Measurements from ENCODE around the gene LYPLAL1. TPM values are rescaled to one million over a fixed set of nuclear protein-coding genes. Genes with fewer than 3 reads are reported as not detected.
"Not testable (repeated sequence)": the region's sequence is repeated elsewhere in the genome, so short reads cannot be mapped to it uniquely, and the experiment has no call there.

Gene LYPLAL1
- polyA plus RNA-seq, 1 donor, result 30.3 TPM

DNA sequence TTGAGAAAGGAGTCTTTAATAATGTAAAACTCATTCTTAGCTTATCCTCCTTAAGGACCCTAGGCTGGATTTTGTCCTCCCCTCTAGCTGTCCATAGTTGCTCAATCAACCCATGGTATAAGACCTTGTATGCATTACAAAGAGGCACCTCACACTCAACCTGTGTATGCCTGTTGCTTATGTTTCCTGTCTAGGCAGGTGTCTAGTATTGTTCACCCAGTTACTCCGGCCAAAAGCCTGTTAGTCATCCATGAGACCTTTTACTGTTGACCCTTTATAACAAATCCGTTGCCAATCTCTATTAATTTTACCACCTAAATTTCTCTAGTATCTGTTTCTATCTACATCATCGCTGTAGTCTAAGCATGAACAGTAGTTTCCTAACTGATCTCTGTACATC, 3.7 kb downstream of the LYPLAL1 start:
- Histone ChIP-seq H3K9me3 (ENCODE audit: control insufficient read depth, low read depth, low read length) (no peaks in the 10 kb centered on the region), H3K27ac (ENCODE audit: low read length) (no peak overlapping the region), H3K4me1 (ENCODE audit: control insufficient read depth, insufficient read depth, low read length) (peaks cover 6% of the 10 kb centered on the region), H3K27me3 (ENCODE audit: control insufficient read depth, insufficient read depth, low read length) (no peaks in the 10 kb centered on the region), H3K4me3 (ENCODE audit: low read length) (no peak overlapping the region), H3K36me3 (ENCODE audit: control insufficient read depth, insufficient read depth, low read length) (peaks cover 7% of the 10 kb centered on the region)
- no peak for DNase-seq
- WGBS (ENCODE audit: insufficient coverage, low lambda C conversion rate), result 87% methylated on average over 3 of the region's 3 CpGs

DNA sequence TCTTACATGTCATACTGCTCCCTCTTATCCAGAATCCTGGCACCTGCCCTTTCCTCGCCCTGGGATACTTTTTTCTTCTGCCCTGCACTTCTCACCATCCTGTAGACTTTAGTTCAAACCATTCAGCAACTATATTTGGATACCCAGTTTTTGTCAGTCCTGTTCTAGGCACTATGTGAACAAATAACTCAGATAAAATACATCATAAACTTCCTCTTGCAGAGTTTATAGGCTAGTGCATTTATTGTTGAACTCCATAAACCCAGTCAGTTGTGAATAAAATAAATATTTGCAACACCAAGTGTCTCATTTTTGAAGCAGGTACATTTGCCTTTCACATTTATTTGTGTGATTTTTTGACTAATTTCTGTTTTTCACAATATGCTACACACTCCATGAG, 4.3 kb downstream of the LYPLAL1 start:
- Histone ChIP-seq H3K27ac (ENCODE audit: low read length) (no peak overlapping the region), H3K36me3 (ENCODE audit: control insufficient read depth, insufficient read depth, low read length) (peaks cover 10% of the 10 kb centered on the region), H3K4me3 (ENCODE audit: low read length) (no peak overlapping the region), H3K9me3 (ENCODE audit: control insufficient read depth, low read depth, low read length) (no peaks in the 10 kb centered on the region), H3K4me1 (ENCODE audit: control insufficient read depth, insufficient read depth, low read length) (peaks cover 6% of the 10 kb centered on the region), H3K27me3 (ENCODE audit: control insufficient read depth, insufficient read depth, low read length) (no peaks in the 10 kb centered on the region)
- no peak for DNase-seq
- WGBS (ENCODE audit: insufficient coverage, low lambda C conversion rate), result no CpG with 5 or more reads among the region's 1 CpG

- Histone ChIP-seq H3K4me1 (ENCODE audit: control insufficient read depth, insufficient read depth, low read length) (peaks cover 6% of the 10 kb centered on the region), H3K4me3 (ENCODE audit: low read length) (no peak overlapping the region), H3K27me3 (ENCODE audit: control insufficient read depth, insufficient read depth, low read length) (no peaks in the 10 kb centered on the region), H3K27ac (ENCODE audit: low read length) (no peak overlapping the region), H3K36me3 (ENCODE audit: control insufficient read depth, insufficient read depth, low read length) (peaks cover 10% of the 10 kb centered on the region), H3K9me3 (ENCODE audit: control insufficient read depth, low read depth, low read length) (no peaks in the 10 kb centered on the region)
- no peak for DNase-seq
Measured at GRCh38 chr1:219179293-219179692, 5.6 kb downstream of the LYPLAL1 start.

DNA sequence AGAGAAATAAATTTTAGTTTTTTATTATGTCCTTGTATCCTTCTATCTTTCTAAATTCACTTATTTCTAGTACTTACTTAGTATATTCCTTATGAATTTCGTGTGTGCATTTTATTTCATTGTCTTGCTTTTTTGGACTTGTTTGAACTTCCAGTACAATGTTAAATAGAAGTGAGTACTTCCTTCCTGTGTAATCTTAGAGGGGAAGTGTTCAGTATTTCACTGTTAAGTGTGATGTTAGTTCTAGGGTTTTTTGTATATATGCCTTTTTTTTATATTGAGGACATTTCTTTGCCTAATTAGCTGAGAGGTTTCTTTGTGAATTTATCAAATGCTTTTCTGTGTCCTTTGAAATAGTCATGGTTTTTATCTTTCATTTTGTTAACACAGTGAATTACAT, 10.7 kb downstream of the LYPLAL1 start:
- no peak for DNase-seq
- 89% methylated on average over 1 of the region's 1 CpG for WGBS (ENCODE audit: insufficient coverage, low lambda C conversion rate)
- peaks cover 12% of the 10 kb centered on the region for H3K36me3 ChIP-seq (ENCODE audit: control insufficient read depth, insufficient read depth, low read length)
- no peaks in the 10 kb centered on the region for H3K9me3 ChIP-seq (ENCODE audit: control insufficient read depth, low read depth, low read length)
- no peak overlapping the region for H3K27ac ChIP-seq (ENCODE audit: low read length)
- H3K27me3 ChIP-seq (ENCODE audit: control insufficient read depth, insufficient read depth, low read length), result no peaks in the 10 kb centered on the region
- no peak overlapping the region for H3K4me3 ChIP-seq (ENCODE audit: low read length)
- H3K4me1 ChIP-seq (ENCODE audit: control insufficient read depth, insufficient read depth, low read length), result no peaks in the 10 kb centered on the region

- no peaks in the 10 kb centered on the region for H3K4me1 ChIP-seq (ENCODE audit: control insufficient read depth, insufficient read depth, low read length)
- no peaks in the 10 kb centered on the region for H3K27me3 ChIP-seq (ENCODE audit: control insufficient read depth, insufficient read depth, low read length)
- peaks cover 8% of the 10 kb centered on the region for H3K36me3 ChIP-seq (ENCODE audit: control insufficient read depth, insufficient read depth, low read length)
- DNase-seq, result no peak
- H3K4me3 ChIP-seq (ENCODE audit: low read length), result no peak overlapping the region
- no peaks in the 10 kb centered on the region for H3K9me3 ChIP-seq (ENCODE audit: control insufficient read depth, low read depth, low read length)
- no peak overlapping the region for H3K27ac ChIP-seq (ENCODE audit: low read length)
- no CpG with 5 or more reads among the region's 3 CpGs for WGBS (ENCODE audit: insufficient coverage, low lambda C conversion rate)
Measured at GRCh38 chr1:219185486-219186117, 11.9 kb downstream of the LYPLAL1 start.

DNA sequence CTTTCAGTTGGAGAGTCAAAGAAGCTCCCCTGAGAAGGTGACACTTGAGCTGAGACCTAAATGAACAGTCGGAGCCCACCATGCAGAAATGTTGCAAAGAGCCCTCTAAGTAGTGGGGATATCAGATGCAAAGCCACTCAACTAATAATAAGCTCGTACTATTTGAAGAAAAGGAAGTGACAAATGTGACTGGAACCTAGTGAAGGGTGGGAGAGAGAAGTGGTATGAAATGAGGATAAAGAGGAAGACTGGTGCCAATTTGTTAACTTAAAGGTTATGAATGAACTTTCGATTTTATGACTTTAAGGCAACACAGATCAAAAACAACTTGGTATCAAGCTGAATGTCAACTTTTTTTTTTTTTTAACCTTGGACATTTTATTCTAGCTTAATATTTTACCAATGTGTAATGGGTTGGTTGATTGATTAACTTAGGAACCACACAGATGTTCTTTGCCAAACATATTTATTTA, 14.7 kb downstream of the LYPLAL1 start:
- no peak overlapping the region for H3K4me3 ChIP-seq (ENCODE audit: low read length)
- H3K27me3 ChIP-seq (ENCODE audit: control insufficient read depth, insufficient read depth, low read length), result no peaks in the 10 kb centered on the region
- DNase-seq, result no peak

DNA sequence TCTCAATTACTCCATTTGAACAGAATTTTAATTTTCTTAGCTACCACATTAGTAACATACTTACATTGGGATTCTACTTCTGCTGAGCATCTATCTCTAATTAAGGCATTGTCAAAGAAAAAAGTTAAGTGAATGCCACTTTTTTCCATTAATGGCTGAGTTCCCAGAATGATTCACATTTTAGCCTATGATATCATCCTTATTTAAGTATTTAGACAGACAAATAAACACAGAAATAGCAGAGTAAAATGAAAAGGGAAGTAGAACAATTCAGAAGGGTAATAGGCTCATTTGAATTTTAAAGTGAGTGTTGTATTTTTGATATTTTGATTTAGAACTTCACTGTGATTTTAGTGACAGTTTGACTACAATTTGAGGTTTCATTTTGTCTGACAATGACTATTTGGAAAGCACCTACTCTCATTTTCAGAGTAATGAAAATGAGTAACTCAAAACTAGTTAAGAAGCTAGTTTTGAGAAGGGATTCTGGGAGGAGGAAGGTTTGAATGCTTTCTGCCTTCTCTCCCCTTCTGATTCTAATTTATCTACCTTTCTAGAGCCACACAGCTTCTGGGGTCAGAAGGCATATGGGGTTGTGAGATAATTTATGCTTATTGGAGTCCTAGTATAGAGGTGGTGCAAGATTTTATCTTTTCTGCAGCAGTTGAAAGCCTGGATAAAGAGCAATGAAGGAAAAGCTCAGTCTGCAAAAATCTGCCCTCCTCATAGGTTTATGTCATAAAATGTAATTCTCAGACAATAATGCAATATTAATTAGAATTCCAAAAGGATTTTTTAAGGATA, 15.5 kb downstream of the LYPLAL1 start:
- no peak overlapping the region for H3K27ac ChIP-seq (ENCODE audit: low read length)
- H3K4me3 ChIP-seq (ENCODE audit: low read length), result no peak overlapping the region
- H3K4me1 ChIP-seq (ENCODE audit: control insufficient read depth, insufficient read depth, low read length), result no peaks in the 10 kb centered on the region
- peaks cover 5% of the 10 kb centered on the region for H3K36me3 ChIP-seq (ENCODE audit: control insufficient read depth, insufficient read depth, low read length)
- H3K9me3 ChIP-seq (ENCODE audit: control insufficient read depth, low read depth, low read length), result no peaks in the 10 kb centered on the region
- no peaks in the 10 kb centered on the region for H3K27me3 ChIP-seq (ENCODE audit: control insufficient read depth, insufficient read depth, low read length)
- peak in 1 of 2 donors; percentile 13 for DNase-seq

More for the DNA sequence above, 14.7 kb downstream of the LYPLAL1 start:
- WGBS (ENCODE audit: insufficient coverage, low lambda C conversion rate), result 48% methylated on average over 2 of the region's 3 CpGs
- H3K27ac ChIP-seq (ENCODE audit: low read length), result no peak overlapping the region
- no peaks in the 10 kb centered on the region for H3K4me1 ChIP-seq (ENCODE audit: control insufficient read depth, insufficient read depth, low read length)
- H3K36me3 ChIP-seq (ENCODE audit: control insufficient read depth, insufficient read depth, low read length), result peaks cover 3% of the 10 kb centered on the region
- no peaks in the 10 kb centered on the region for H3K9me3 ChIP-seq (ENCODE audit: control insufficient read depth, low read depth, low read length)

GRCh38 chr1:219189952-219190351, 16.3 kb downstream of the LYPLAL1 start:
- WGBS (ENCODE audit: insufficient coverage, low lambda C conversion rate), result no CpG with 5 or more reads among the region's 3 CpGs
- no peak overlapping the region for H3K27ac ChIP-seq (ENCODE audit: low read length)
- H3K36me3 ChIP-seq (ENCODE audit: control insufficient read depth, insufficient read depth, low read length), result peaks cover 7% of the 10 kb centered on the region
- H3K4me1 ChIP-seq (ENCODE audit: control insufficient read depth, insufficient read depth, low read length), result no peaks in the 10 kb centered on the region
- no peaks in the 10 kb centered on the region for H3K9me3 ChIP-seq (ENCODE audit: control insufficient read depth, low read depth, low read length)
- DNase-seq, result no peak
- no peaks in the 10 kb centered on the region for H3K27me3 ChIP-seq (ENCODE audit: control insufficient read depth, insufficient read depth, low read length)
- no peak overlapping the region for H3K4me3 ChIP-seq (ENCODE audit: low read length)

- DNase-seq, result no peak
- Histone ChIP-seq H3K27ac (ENCODE audit: low read length) (no peak overlapping the region), H3K27me3 (ENCODE audit: control insufficient read depth, insufficient read depth, low read length) (no peaks in the 10 kb centered on the region), H3K36me3 (ENCODE audit: control insufficient read depth, insufficient read depth, low read length) (peaks cover 5% of the 10 kb centered on the region), H3K9me3 (ENCODE audit: control insufficient read depth, low read depth, low read length) (no peaks in the 10 kb centered on the region), H3K4me1 (ENCODE audit: control insufficient read depth, insufficient read depth, low read length) (no peaks in the 10 kb centered on the region), H3K4me3 (ENCODE audit: low read length) (no peak overlapping the region)
- WGBS (ENCODE audit: insufficient coverage, low lambda C conversion rate), result no CpG with 5 or more reads among the region's 3 CpGs
Measured at GRCh38 chr1:219190605-219191004, 16.9 kb downstream of the LYPLAL1 start.

GRCh38 chr1:219195833-219196232, 22.2 kb downstream of the LYPLAL1 start:
- not testable (repeated sequence) for H3K36me3 ChIP-seq (ENCODE audit: control insufficient read depth, insufficient read depth, low read length); DNase-seq; H3K9me3 ChIP-seq (ENCODE audit: control insufficient read depth, low read depth, low read length); H3K27me3 ChIP-seq (ENCODE audit: control insufficient read depth, insufficient read depth, low read length); H3K4me1 ChIP-seq (ENCODE audit: control insufficient read depth, insufficient read depth, low read length); H3K27ac ChIP-seq (ENCODE audit: low read length); H3K4me3 ChIP-seq (ENCODE audit: low read length)
- WGBS (ENCODE audit: insufficient coverage, low lambda C conversion rate), result 80% methylated on average over 1 of the region's 3 CpGs

DNA sequence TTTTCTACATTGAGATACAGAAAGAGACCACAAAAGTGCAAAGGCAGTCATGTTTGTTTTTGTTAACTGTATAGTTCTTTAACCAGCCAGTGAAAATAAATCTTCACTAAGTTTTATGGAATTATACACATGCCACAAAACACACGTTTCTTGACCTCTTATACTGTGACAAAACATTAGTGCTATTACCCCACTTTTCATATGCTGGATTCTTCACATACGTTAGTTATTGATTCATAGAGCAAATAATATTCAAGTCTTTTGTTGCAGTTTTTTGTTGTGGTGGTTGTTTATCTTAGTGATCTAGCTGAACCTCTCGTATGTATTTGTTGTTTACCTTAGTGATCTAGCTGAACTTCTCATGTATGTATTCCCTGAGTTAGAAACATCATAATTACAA, 28.0 kb downstream of the LYPLAL1 start:
- 100% methylated on average over 2 of the region's 3 CpGs for WGBS (ENCODE audit: insufficient coverage, low lambda C conversion rate)
- DNase-seq, result no peak

More for the DNA sequence above, 28.0 kb downstream of the LYPLAL1 start:
- Histone ChIP-seq H3K27ac (ENCODE audit: low read length) (no peak overlapping the region), H3K4me3 (ENCODE audit: low read length) (no peak overlapping the region), H3K4me1 (ENCODE audit: control insufficient read depth, insufficient read depth, low read length) (no peaks in the 10 kb centered on the region), H3K36me3 (ENCODE audit: control insufficient read depth, insufficient read depth, low read length) (peaks cover 6% of the 10 kb centered on the region), H3K27me3 (ENCODE audit: control insufficient read depth, insufficient read depth, low read length) (no peaks in the 10 kb centered on the region), H3K9me3 (ENCODE audit: control insufficient read depth, low read depth, low read length) (no peaks in the 10 kb centered on the region)

Data from large intestine (tissue), 3 donors.